CD4-positive, alpha-beta T cell treated with Interleukin-4 for 4 hours (primary cell): Measurements from ENCODE around the gene PTOV1.

ENCODE experiments used
- DNase-seq: peaks from one replicate; pipeline ENCODE4 v3.0.0-alpha.2; 2020

PTOV1 gene

GRCh38 chr19:49850487-49851342, at the start of gene PTOV1:
PTOV1 (plus strand) TSS chr19:49851159.
- DNase-seq: peak; percentile 85

GRCh38 chr19:49801401-49801888, 49.5 kb upstream of the PTOV1 start:
- no peak for DNase-seq

- DNase-seq: no peak
Observed at GRCh38 chr19:49801966-49802661, 48.8 kb upstream of the PTOV1 start.

GRCh38 chr19:49802836-49803528, 48.0 kb upstream of the PTOV1 start:
- DNase-seq: no peak

GRCh38 chr19:49803529-49803856, 47.5 kb upstream of the PTOV1 start:
- DNase-seq: no peak

- DNase-seq: no peak
Observed at GRCh38 chr19:49805822-49806619, 44.9 kb upstream of the PTOV1 start.

GRCh38 chr19:49806620-49806959, 44.4 kb upstream of the PTOV1 start:
- no peak for DNase-seq

GRCh38 chr19:49807058-49807903, 43.7 kb upstream of the PTOV1 start:
- DNase-seq: no peak

GRCh38 chr19:49807904-49808675, 42.9 kb upstream of the PTOV1 start:
- DNase-seq: no peak

GRCh38 chr19:49808711-49809159, 42.2 kb upstream of the PTOV1 start:
- peak; percentile 86 for DNase-seq

- peak; percentile 51 for DNase-seq
Observed at GRCh38 chr19:49809160-49809940, 41.6 kb upstream of the PTOV1 start.

GRCh38 chr19:49809941-49810389, 41.0 kb upstream of the PTOV1 start:
- DNase-seq: no peak

- DNase-seq: no peak
Observed at GRCh38 chr19:49811328-49811727, 39.6 kb upstream of the PTOV1 start.

- no peak for DNase-seq
Observed at GRCh38 chr19:49812452-49812996, 38.4 kb upstream of the PTOV1 start.

- DNase-seq: peak; percentile 100
Observed at GRCh38 chr19:49812997-49813861, 37.7 kb upstream of the PTOV1 start, which contains the start of gene FUZ. FUZ (minus strand) TSS chr19:49813292; CDS start chr19:49813106, 186 bp downstream.

GRCh38 chr19:49814010-49814409, 36.9 kb upstream of the PTOV1 start:
- peak; percentile 9 for DNase-seq

GRCh38 chr19:49816590-49816989, 34.4 kb upstream of the PTOV1 start:
- no peak for DNase-seq

GRCh38 chr19:49817964-49818648, 32.9 kb upstream of the PTOV1 start, which contains the start of gene MED25:
MED25 (plus strand) TSS chr19:49818289; CDS start chr19:49818342, 53 bp downstream.
- DNase-seq: peak; percentile 89
